Measurements from ENCODE around the gene WDR4. TPM values are rescaled to one million over a fixed set of nuclear protein-coding genes. Genes with fewer than 3 reads are reported as not detected.
"Not testable (repeated sequence)": the region's sequence is repeated elsewhere in the genome, so short reads cannot be mapped to it uniquely, and the experiment has no call there.

Gene WDR4
- total and polyA plus RNA-seq, 2 of the 4 experiments (the other 2 are of a cell fraction): 11.3 to 20.8 TPM

DNA sequence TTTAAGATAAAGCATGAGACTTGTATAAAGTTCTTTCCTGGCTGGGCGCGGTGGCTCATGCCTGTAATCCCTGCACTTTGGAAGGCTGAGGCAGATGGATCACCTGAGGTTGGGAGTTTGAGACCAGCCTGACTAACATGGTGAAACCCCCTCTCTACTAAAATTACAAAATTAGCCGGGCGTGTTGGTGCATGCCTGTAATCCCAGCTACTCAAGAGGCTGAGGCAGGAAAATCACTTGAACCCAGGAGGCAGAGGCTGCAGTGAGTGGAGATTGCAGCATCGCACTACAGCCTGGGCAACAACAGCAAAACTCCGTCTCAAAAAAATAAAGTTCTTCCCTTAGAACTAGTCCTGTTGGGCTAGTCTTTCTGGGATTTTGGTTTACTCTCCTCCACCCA lies 32.6 kb upstream of the WDR4 start:
- DNase-seq; H4K8ac ChIP-seq (ENCODE audit: low read depth in 2 of 2, low read length in 2 of 2); H3K9me1 ChIP-seq (ENCODE audit: insufficient read depth, low read length); H4K91ac ChIP-seq (ENCODE audit: insufficient read depth, low read depth, low read length); ATAC-seq (ENCODE audit: low read depth); H2BK120ac ChIP-seq (ENCODE audit: low read depth, low read length); BruUV-seq (replicated peaks); dilution Hi-C loops (cut with HindIII; ENCODE audit: low sequenced_read_pairs, unreplicated experiment); H3K56ac ChIP-seq (ENCODE audit: extremely low read depth, insufficient read depth, low read length); H2AK9ac ChIP-seq (replicated peaks; ENCODE audit: low read depth, low read length, poor library complexity); H2AK5ac ChIP-seq (ENCODE audit: low read depth, low read length); H3K9me3 ChIP-seq (ENCODE audit: control insufficient read depth, insufficient read depth, low read length); H3K23ac ChIP-seq (ENCODE audit: low read depth, low read length); in situ Hi-C loops (cut with MboI; ENCODE audit: low sequenced_read_pairs); H3K14ac ChIP-seq (replicated peaks; ENCODE audit: low read depth, low read length); H3K4me2 ChIP-seq (ENCODE audit: low read depth, low read length); H4K20me1 ChIP-seq (ENCODE audit: insufficient read depth, low read length); H3K27me3 ChIP-seq (ENCODE audit: control insufficient read depth, insufficient read depth, low read length); H3K4ac ChIP-seq (ENCODE audit: low read depth, low read length); H3K4me3 ChIP-seq (ENCODE audit: insufficient read depth, low read depth, low read length); H2BK5ac ChIP-seq (ENCODE audit: low read depth, low read length, poor library complexity, severe bottlenecking); H3K9ac ChIP-seq (ENCODE audit: low read depth, low read length); H3K18ac ChIP-seq (ENCODE audit: low read depth, low read length); H3K4me1 ChIP-seq (ENCODE audit: control insufficient read depth, insufficient read depth, low read length); H2AFZ ChIP-seq (replicated peaks; ENCODE audit: low read length, poor library complexity); intact Hi-C loops (cut with micrococcal nuclease); H2BK20ac ChIP-seq (ENCODE audit: low read depth, low read length); POLR2A ChIA-PET (ENCODE audit: unreplicated experiment); H4K5ac ChIP-seq (ENCODE audit: low read depth, low read length); H2BK15ac ChIP-seq (ENCODE audit: low read depth, low read length); H3K27ac ChIP-seq (ENCODE audit: insufficient read depth, low read length): not testable (repeated sequence)
- WGBS, 2 experiments (ENCODE audit: extremely low coverage in 2 of 2, insufficient read length in 1 of 2): no CpG with 5 or more reads among the region's 6 CpGs
- Histone ChIP-seq H3K36me3 (ENCODE audit: control insufficient read depth, insufficient read depth, low read length) (peaks cover 24% of the 10 kb centered on the region), H3K79me1 (ENCODE audit: low read depth in 1 of 2, low read length in 2 of 2) (peaks cover 7 to 18% of the 10 kb centered on the region in 2 experiments; a peak in 3 of 4 replicates)
- CTCF ChIA-PET: interaction anchor here (0.5 kb wide), 1 partner anchor 895 kb away, joined by 6 read pairs; no protein-coding TSS in a partner anchor

DNA sequence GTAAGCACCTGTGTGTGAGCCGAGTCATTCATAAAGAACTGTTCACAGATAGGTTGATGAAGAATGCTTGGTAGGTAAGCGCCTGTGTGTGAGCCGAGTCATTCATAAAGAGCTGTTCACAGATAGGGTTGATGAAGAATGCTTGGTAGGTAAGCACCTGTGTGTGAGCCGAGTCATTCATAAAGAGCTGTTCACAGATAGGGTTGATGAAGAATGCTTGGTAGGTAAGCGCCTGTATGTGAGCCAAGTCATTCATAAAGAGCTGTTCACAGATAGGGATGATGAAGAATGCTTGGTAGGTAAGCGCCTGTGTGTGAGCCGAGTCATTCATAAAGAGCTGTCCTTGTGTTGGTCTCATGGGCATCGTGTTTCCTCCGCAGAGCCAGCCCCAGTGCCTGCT lies 29.1 kb upstream of the WDR4 start:
- in situ Hi-C loops (cut with MboI; ENCODE audit: low sequenced_read_pairs): not testable (repeated sequence)

More for the DNA sequence above, 29.1 kb upstream of the WDR4 start:
- H3K56ac ChIP-seq (ENCODE audit: extremely low read depth, insufficient read depth, low read length); H3K4me1 ChIP-seq (ENCODE audit: control insufficient read depth, insufficient read depth, low read length); H4K5ac ChIP-seq (ENCODE audit: low read depth, low read length); H3K14ac ChIP-seq (replicated peaks; ENCODE audit: low read depth, low read length); BruUV-seq (replicated peaks); CTCF ChIA-PET; H3K4ac ChIP-seq (ENCODE audit: low read depth, low read length); H2AK5ac ChIP-seq (ENCODE audit: low read depth, low read length); H2AK9ac ChIP-seq (replicated peaks; ENCODE audit: low read depth, low read length, poor library complexity); H2BK15ac ChIP-seq (ENCODE audit: low read depth, low read length); H3K9me3 ChIP-seq (ENCODE audit: control insufficient read depth, insufficient read depth, low read length); H2AFZ ChIP-seq (replicated peaks; ENCODE audit: low read length, poor library complexity); ATAC-seq (ENCODE audit: low read depth); dilution Hi-C loops (cut with HindIII; ENCODE audit: low sequenced_read_pairs, unreplicated experiment); intact Hi-C loops (cut with micrococcal nuclease); POLR2A ChIA-PET (ENCODE audit: unreplicated experiment); H3K4me3 ChIP-seq (ENCODE audit: insufficient read depth, low read depth, low read length); H2BK20ac ChIP-seq (ENCODE audit: low read depth, low read length); H3K9ac ChIP-seq (ENCODE audit: low read depth, low read length); DNase-seq; H4K8ac ChIP-seq (ENCODE audit: low read depth in 2 of 2, low read length in 2 of 2); H3K27ac ChIP-seq (ENCODE audit: insufficient read depth, low read length); H3K9me1 ChIP-seq (ENCODE audit: insufficient read depth, low read length); H3K4me2 ChIP-seq (ENCODE audit: low read depth, low read length); H3K27me3 ChIP-seq (ENCODE audit: control insufficient read depth, insufficient read depth, low read length); H3K23ac ChIP-seq (ENCODE audit: low read depth, low read length); H4K91ac ChIP-seq (ENCODE audit: insufficient read depth, low read depth, low read length); H2BK120ac ChIP-seq (ENCODE audit: low read depth, low read length); H2BK5ac ChIP-seq (ENCODE audit: low read depth, low read length, poor library complexity, severe bottlenecking); H3K18ac ChIP-seq (ENCODE audit: low read depth, low read length): not testable (repeated sequence)
- 96% methylated on average over 4 of the region's 9 CpGs; no CpG with 5 or more reads in 1 of the 2 experiments for WGBS, 2 experiments (ENCODE audit: extremely low coverage in 2 of 2, insufficient read length in 1 of 2)
- Histone ChIP-seq H4K20me1 (ENCODE audit: insufficient read depth, low read length) (peaks cover 10% of the 10 kb centered on the region; the same call in 1 of the 2 replicates), H3K79me1 (ENCODE audit: low read depth in 1 of 2, low read length in 2 of 2) (peaks cover 7 to 25% of the 10 kb centered on the region in 2 experiments), H3K36me3 (ENCODE audit: control insufficient read depth, insufficient read depth, low read length) (peaks cover 45% of the 10 kb centered on the region)
